ENCODE results near the gene KCNK6.

GRCh38 chr19:38333245-38333644 lies 13.6 kb downstream of the KCNK6 start:
- no peak for TF ChIP-seq POLR2AphosphoS5 (IDR thresholded peaks at IDR 0.05)
- no peak for TF ChIP-seq POLR2A (IDR thresholded peaks at IDR 0.05)

Data from stomach (tissue), 4 donors.